K562 treated with DMSO at 1 percent for 12 hours (cell line): Measurements from ENCODE around the gene ZYG11A. TPM values are rescaled to one million over a fixed set of nuclear protein-coding genes. Genes with fewer than 3 reads are reported as not detected.

Source experiments
- total RNA-seq: library from RNA; unstranded; fragments of 300-600 nt; gene quantifications from 2 replicates; pipeline ENCODE4 v1.2.3, GENCODE V29; 2022; ENCODE audit not compliant: insufficient read depth

Gene ZYG11A
- total RNA-seq, result 2.6 and 6.7 TPM in 2 replicates

GRCh38 chr1:52842643-52843310, at the start of gene ZYG11A:
TSS of gene ZYG11A (plus strand) at chr1:52842760. CDS start at chr1:52842884, 124 bp downstream.

GRCh38 chr1:52927212-52928014, 84.9 kb downstream of the ZYG11A start, which contains the start of gene SCP2:
TSS of gene SCP2 (plus strand) at chr1:52927276. CDS start at chr1:52927397, 121 bp downstream.

Other genes starting within 250 kb of the ZYG11A start
- not detected in 2 replicates for gene GPX7, start 240.4 kb upstream of the ZYG11A start, total RNA-seq
- not detected in 2 replicates for gene SHISAL2A, start 209.6 kb upstream of the ZYG11A start, total RNA-seq
- gene COA7, start 144.4 kb upstream of the ZYG11A start, total RNA-seq, result 9.2 and 22.8 TPM in 2 replicates
- gene ZYG11B, start 116.3 kb upstream of the ZYG11A start, total RNA-seq, result 3.4 and 19.2 TPM in 2 replicates
- gene ECHDC2, start 79.0 kb downstream of the ZYG11A start, total RNA-seq, result 1.4 and 6.4 TPM in 2 replicates
- 59.9 and 125 TPM in 2 replicates for gene SCP2, start 84.5 kb downstream of the ZYG11A start, total RNA-seq
- gene PODN, start 219.5 kb downstream of the ZYG11A start, total RNA-seq, result not detected in 2 replicates